HG03108 (cell line): ENCODE results near the gene ZFYVE28.

Source experiments
- ATAC-seq: cut with Tn5 transposase; IDR thresholded peaks from one replicate; pipeline ENCODE4 v1.9.1; 2021; ENCODE audit warnings: moderate library complexity; ENCODE audit not compliant: unreplicated experiment

ZFYVE28 gene

DNA sequence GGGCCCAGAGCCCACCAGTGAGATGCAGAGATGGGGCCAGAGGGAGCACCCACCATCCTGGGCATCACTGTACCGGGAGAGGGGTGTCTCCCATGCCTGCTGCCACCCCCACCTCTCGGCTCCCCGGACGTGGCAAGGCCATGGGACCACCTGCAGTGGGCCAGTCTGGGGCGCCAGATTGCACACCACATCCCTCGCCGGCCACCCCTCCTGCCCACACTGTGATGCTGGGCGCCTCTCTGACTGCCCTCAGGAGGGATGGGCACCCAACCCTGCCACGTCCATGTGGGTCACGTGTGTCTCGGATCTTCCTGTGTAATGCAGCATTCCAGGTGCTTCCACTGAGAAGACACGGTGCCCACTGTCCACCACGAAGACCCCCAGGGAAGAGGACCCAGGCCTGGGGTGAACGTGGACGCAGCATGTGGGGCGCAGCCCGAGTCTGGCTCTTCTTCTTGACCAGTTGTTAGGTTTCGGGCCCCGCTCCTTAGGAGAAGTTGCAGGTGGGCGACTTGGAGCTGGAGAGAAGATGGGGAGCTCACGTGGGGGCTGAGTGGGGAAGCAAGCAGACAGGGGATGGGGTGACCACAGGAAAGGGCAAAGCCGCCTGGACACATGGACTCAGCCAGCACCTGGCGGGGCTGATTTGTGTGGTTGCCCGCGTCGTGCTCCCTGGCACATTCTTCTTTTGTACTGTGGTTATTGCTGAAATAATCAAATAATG is 47.7 kb downstream of the ZFYVE28 start:
- ATAC-seq = no peak

DNA sequence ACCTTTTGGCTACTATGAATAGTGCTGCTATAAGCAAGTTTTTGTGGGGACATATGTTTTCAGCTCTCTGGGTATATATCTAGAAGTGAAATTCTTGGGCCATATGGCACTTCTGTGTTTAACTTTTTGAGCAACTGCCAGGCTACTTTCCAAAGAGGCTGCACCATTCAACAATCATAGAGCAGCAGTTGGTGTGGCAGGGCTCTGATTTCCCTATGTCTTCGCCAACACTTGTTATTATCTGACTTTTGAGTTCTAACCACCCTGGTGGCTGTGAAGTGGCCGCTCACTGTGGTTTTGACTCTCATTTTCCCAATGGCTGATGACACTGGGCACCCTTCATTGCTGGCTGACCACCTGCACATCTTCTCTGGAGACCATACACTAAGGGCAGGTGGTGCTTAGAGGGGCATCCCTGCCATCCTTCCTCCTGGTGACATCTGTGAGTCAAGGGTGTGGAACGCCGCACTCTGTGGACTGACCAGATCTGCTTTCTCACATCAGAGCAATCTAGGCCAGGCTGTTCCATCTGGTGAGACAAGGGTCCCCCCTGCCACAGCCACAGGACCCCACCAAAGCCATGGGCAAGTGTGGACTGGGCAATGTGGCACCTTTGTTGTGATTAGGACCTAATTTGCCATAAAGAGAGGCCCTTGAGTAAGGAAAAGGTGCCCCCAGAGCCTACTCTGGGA is 49.6 kb downstream of the ZFYVE28 start:
- ATAC-seq = no peak

DNA sequence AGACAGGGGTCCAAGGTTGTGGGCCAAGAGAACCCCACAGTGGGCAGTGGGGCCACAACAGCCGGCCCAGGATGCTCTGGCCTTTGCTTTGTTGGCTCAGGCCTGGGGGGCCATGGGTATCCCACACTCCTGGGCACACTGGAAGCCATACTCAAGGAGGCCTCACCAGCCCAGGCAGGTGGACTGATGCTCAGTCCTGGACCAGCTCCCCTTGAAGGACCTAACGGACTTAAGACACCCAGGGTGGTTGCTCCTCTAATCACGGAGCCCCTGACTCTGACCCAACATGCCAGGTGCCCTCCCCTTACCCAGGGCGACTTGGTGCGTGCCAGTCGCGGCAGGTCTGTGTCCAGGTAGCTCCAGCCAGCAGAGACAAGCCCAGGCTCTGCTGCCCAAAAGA is 50.8 kb downstream of the ZFYVE28 start:
- no peak for ATAC-seq

DNA sequence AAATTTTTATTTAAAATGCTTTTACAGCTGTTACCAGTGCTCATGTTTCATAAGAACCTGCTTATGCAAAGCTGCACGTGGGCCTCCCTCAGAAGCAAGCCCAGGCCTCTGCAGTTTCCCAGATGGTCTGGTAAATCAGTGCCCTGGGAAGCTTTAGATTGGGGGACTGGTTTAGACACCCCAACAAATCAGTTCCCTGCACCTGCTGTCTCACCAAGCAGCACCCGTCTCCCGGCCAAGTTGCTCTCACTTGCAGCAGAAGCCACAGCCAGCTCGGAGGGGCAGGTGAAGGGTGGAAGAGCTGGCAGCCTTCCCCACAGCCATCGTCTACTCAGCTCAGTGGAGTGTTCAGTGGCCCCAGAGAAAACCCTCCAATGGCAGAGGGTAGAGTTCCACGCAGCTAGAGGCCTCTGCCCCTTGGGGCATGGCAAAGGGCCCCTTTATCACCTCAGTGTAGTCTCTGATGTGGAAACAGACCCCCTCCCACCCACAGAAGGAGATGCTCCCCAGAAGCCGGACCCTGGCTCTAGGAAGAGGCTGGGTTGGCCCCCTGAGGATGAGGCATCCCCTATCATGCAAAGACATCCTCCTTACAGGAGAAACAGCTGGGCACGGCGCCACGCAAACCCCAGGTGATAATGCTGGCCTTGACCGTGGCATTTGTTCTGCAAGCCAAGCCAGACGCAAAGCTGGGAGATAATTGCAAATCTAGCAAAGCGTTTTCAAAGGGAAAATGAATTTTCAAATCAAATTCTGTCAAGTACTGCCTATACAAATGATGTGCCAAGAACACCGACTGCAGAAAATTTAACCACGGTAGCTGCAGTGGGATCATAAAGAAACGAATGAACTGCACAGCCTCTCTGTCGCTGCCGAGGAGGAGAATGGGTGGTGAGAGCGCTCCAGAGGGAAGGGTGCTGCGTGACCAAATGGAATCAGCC is 51.9 kb downstream of the ZFYVE28 start:
- no peak for ATAC-seq

DNA sequence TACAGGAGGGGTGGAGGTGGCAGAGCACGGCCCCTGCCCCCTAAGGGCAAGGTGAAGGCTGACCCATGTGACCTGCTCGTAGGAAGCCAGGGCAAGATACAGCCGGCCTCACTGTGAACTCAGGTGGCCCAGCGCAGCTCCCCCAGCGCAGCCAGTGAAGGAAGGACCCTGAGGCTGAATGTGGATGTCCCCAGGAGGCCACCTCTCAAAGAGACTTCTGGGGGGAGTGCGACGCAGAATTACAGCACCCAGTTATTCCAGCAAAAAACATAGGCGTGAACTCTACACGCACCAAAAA is 52.6 kb downstream of the ZFYVE28 start:
- no peak for ATAC-seq

DNA sequence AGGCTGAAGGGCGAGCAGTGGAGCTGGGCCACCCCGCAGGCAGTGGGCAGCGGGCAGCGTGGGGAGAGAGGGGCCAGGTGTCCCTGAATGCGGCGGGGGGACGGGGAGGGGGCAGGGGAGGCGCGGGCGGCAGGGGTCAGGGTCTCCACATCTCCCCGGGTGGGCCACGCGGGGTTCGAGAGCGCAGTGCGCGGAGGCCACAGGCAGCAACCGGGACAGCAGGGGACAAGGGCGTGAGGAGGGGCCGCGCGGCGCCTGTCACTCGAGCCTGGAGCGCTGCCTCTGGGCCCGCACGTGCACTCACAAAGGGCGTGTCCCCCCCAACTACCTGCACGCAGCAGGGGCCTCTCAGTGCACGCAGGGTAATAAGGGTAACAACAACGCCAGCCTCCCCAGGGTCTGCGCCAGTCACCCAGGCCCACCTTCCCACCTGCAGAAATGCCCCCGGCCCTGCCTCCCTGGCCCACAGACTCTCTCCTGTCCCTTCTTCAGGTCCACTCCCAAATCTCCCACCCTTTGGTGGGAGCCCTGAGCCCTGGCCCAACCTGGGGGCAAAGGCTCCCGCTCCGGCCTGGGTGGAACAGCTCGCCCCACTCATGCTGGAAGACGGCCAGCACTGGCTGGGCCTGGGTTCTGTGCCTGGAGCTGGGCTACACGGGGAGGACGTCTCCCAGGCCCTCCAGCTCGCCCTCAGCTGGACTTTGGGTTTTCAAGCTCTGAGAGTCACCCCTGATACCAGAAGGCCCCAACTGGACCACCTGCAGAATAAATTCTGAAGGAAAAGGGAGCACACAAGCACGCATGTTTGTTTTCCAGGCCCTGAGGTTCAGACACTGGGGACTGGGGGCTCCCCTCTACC is 53.2 kb downstream of the ZFYVE28 start:
- no peak for ATAC-seq

DNA sequence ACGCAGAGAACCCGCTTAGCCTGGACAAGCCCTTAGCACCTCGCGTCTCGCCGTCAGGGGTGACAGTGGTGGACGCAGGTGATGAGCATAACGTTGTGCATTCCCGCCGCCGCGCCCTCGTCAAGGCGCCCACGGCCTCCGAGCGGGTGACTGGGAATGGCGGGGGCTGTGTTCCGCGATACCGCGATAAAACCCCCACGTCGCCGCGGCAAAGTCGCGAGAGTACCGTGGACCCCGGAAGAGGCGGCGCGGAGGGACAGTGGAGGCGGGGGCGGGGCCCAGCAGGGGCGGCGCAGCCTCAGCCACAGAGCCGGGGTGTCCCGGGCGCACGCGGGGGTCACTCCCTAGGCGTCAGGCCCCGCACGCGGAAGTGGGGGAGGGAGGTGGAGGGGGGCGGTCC is 53.8 kb downstream of the ZFYVE28 start:
- ATAC-seq = no peak

DNA sequence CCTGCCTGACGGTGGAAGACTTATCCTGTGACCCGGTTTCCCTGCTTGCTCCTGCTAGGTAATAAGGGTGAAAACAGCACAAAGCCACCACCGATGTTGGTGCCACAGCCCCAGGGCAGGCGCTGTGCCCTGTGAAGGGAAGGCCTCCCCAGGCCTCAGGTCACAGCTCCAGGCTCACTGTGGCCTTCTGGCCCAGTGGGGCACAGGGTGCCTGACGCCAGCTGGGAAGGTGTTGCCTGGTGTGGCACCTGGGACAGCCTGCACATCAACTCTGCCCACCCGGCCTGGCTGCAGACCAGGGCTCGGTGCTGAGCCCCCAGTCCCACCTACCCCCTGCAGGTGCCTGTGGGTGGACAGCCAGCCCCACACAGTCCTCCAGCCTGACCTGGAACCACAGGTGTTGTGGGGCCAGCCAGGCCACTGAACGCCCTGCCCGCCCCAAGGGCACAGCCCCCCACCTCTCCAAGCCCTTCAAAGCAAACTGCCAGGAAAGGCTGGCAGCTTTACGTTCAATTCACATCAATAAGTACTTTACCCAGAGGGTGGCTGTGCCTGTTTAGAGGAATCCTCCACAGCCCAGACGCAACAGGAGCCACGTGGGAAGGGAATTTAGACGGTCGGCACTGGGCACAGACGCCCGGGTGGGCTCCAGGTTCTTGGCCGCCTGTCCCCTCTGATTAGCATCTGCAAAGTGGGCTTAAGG is 54.3 kb downstream of the ZFYVE28 start:
- ATAC-seq = no peak

DNA sequence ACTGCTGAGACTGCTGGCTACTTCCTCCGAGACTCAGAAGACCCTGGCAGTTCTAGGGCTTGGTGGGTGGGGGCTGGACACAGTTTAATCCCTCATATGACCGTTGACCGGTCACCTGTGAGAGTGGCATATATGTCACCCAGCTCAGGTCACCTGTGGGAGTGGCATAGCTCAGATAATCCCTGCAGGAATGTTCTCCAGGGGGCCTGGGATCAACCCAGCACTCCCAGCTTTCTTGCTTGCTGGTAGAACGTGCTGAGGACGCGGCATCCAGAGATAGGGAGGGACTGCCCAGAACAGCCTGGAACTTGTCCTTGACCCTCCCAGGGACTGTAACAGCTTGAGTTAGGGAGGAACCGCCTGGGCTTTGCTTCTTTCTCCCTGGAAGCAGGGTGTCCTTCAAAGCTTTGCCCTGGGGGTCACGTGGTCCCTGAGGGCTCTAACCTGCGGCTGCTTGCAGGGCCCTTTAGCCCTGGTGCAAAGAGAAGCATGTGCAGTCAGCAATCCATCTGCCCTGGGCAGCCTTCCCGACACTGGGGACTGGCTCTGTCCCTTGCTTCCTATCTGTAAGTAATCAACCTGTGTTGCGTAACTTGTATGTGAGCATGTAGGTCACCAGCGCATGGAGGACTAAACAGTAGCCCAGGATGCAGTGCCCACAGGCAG is 55.3 kb downstream of the ZFYVE28 start:
- ATAC-seq = no peak

DNA sequence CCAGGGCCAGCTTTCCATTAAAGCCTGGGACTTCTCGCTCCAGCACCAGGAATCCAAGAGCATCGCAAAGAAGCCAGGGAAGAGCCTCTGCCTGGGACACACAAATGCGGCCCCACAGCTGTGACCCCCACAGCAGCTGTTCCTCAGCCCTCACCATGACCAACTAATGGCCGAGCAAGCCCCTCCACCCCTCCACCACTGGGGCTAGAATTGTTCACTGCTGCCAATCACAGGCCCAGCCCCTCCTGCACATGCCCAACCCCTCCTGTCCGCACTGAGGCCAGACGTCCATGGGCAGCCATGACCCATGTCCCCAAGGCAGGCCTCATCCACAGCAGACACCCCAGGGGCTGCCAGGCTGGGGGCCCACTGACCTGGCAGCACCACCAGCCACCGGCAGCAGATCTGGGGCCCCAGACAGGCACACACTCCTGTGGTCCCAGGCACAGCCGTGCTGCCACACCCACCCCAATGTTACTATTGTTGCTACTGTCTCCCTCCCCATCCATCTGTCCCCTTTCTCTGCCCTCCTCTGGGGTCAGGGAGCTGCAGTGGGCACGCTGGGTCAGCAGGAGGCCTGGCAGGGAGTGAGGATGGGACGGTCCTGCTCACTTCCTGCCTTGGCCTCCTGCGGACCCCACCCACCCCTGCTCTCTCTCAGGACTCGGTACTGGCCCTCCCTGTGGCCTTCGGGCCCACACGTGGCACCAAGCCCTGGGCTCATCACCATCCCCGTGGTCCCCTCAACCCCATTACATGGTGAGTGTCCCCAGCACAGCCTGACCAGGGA is 56.0 kb downstream of the ZFYVE28 start:
- no peak for ATAC-seq

DNA sequence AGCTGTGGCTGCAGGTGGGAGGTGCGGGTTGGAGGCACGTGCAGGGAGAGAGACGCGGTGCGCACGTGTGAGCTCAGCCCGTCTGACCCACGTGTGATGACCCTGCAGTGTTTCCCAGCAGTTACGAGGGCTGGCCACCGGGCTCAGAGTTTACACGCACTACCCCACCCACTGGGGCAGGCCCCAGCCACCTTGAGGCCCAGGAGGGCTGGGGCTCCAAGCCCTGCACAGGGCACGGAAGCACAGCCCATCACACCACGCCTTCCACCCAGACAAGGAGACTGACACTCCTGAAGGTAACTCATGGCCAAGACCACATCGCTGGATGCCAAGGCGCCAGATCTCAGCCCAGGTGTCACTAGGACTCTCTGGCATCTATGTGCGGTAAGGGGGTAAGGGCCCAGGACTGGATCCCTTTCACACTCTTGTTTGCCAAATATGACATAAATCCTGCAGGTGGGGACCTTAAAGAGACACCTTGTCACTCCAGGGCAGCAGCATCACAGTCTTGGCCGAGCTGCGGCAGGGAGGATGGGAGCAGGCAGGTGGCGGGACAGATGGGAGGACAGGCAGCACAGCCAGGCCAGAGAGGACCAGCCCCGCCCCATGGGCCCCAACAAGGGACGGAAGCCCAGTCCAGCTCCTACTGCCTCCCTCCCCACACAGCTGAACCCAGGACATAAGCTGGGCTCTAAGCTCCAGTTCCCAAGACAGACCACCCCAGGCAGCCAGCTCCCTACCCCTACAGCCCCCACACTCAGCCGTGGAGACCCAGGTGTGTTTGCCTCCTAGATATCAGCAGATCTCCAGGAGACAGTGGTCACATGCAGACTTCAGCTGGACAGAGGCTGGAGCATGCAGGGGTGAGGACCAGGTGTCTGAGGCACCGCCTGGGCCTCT is 56.8 kb downstream of the ZFYVE28 start:
- no peak for ATAC-seq

DNA sequence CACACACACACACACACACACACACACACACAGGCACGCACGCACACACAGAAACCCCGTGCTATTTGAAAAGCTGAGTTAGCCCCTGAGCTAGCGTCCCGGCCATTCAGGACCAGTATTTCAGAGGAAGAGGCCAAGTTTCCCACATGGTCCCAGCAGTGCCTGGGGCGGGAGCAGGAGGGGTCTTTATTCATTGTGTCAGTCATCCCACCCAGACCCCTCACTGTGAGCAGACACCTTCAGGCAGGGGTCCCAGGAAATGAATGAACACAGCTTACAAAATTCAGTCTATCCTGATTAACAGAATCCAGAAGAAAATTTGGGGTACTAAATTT is 58.1 kb downstream of the ZFYVE28 start:
- ATAC-seq = no peak

DNA sequence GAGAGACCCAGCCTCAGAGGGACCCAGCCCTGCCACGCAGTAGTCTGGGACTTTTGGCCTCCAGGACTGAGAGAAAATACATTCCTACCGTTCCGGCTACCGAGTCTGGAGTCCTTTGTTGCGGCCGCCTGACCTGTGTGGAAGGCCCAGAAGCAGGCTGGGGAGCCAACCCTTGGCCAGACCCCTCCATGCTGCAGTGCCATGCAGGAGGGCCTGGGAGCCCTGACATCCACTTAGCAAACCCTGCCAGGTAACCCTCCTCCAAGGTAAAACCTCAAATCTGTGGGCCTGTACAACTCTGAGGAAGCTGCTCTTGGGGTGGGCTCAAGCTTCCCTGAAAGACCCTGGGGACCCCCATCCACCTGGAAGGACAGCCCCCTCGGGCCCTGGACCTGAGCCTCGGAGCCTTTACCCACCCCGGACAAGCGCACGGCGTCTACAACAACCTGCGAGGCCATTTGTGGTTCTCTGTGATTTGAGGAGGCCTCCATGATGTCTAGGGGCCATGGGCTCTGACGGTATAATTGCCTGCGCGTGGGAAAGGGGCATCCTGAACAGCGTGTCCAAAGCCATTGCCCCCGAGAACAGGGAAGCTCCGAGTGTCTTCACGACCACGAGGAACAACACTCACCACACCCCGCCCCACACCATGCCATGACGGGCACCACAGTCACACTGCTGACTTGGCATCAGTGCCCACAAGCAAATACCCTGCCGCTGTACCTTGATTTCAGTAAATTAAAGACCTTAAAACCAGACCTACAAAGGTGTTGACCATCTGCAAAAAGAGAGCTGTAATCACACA is 58.7 kb downstream of the ZFYVE28 start:
- no peak for ATAC-seq

DNA sequence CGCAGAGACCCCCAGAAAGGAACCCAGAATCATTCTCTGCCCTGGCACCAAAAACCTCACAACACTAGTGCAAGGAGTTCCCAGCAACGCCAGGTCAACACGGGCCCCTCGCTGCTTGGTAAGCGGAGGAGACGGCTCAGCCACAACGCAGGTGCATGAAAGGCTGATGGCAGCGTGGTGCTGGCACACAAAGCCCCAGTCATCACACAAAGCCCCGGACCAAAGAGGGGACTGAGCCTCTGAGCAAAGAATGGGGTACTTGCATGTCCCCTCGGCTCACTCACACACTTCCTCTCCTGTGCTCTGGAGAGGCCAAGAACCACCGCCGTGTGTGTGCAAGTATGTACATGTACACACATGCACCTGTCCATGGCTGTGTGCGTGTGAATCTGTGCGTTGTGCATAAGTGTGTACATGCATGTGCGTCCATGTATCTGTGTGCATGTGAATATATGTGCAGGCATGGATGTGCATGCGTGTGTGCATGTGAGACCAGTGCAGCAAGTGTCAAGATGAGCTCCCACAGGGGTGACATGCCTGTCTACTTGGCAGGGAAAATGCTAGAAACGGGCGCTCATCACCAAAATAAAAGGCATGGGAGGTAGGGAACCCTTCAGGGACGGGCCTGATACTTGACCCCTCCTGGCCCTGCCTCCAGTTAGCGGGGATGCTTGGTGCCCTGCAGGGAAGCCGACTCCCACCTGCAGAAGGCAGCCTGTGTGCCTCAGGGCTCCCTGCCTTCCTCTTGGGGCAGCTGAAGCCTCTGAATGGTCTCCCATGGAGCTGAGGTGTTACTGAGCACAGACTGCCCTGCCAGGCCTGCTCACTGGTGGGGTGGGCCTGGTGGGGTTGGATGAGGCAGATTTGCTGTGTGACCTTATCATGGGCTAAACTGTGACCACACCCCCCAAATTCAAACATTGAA is 60.4 kb downstream of the ZFYVE28 start:
- ATAC-seq = no peak

DNA sequence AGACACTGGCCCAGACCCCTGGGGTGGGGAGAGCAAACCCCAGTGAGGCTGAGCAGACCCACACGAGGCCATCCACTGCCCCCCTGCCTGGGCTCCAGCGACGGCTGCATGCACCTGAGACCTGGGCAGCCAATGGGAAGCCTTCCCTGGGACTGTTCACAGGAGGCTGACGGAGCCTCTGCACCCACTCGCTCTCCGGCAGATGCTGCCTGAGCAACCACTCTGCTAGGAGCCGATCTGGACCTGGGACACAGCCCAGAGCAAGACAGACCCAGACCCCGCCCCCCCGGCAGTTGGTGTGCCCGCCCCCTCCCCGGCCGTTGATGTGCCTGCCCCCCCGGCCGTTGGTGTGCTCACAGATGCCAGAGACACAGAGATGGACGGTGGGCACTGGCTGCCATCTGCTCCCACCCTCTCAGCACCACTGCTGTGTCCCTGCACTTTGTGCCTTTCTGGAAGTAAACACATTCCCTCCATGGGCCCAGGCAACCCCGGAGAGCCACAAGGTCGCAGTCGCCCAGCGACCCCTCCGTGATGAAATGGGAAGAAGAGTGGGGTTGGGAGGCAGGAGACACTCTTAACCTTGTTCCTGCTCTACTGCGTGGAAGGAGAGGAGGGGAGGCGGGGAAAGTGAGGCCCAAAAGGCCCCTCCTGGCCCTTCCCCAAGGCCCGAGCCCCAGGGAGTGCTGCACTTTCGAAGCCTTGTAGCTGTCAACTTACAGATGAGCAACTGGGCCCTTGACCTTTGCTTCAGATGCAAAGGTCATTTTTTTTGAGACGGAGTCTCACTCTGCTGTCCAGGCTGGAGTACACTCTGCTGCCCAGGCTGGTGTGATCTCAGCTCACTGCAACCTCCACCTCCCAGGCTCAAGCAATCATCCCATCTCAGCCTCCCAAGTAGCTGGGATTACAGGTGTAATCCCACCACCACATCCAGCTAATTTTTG is 62.0 kb downstream of the ZFYVE28 start:
- no peak for ATAC-seq
